LNCAP (cell line): ENCODE data around the gene CHD9.

Source experiments
- CTCF ChIP-seq: fragments of 450-650 bp; IDR thresholded peaks from 2 replicates; pipeline ENCODE4 v1.5.1; 2017; ENCODE audit warnings: mild to moderate bottlenecking

Gene CHD9

GRCh38 chr16:53090286-53090590 lies 35.4 kb downstream of the CHD9 start:
- TF ChIP-seq CTCF: no peak

DNA sequence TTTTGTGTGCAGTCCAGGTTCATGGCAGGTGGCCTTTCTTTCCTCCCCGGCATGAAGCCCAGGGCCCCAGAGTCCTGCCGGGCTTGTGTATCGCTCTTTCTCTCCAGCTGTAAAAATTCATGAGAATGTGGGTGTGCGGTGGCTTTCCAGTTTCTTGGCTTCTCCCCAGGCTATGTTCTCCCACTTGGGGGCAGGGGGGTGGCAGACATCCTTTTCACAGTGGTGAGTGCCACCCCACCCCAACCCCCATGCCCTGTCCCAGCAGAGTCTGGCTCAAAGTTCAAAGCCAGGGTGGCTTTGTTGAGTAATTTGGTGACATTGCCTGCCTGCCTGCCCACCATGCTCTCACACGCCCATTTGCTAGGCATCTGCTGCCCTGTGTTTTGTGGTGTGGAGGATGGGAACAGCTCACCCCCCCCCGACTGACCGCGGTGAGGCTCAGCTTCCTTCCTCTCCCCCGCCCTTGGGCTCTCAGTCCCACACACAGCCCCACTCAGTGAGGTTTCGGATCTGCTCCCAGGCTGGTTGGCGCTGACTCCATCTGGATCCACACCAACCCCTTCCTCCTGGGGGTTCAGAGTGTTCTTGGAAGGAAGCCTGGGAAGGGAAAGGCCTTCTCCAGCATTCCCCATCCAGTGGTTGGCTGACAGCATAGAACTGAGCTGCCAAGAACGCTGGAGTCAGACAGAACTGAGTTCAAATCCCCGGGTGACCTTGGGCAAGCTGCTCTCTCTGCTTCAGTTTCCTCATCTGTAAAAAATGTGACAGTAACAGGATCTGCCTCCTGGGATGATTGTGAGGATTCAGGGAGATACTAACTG lies 36.0 kb downstream of the CHD9 start:
- no peak for TF ChIP-seq CTCF

- TF ChIP-seq CTCF: no peak
These were observed 36.8 kb downstream of the CHD9 start for GRCh38 chr16:53091466-53092211.

DNA sequence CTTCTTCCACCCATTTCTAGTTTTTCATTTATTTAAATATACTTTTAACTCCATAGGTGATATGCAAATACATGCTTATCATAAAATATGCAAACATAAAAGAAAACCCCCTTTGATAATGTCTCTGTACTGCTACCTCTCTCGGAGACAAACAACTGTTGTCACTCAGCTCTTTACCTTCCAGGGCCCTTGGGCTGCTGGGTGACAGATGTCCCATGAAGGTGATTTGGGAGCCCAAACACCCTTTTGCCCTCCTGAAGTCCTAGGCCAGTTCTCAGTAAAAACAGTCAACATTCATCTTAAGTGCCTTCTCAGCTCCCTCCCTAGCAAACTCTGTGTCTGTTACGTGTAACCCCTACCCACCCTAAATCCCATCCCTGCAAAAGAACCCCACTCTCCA lies 37.5 kb downstream of the CHD9 start:
- no peak for TF ChIP-seq CTCF

GRCh38 chr16:53093162-53093744 lies 38.5 kb downstream of the CHD9 start:
- TF ChIP-seq CTCF: no peak

- no peak for TF ChIP-seq CTCF
These were observed 39.3 kb downstream of the CHD9 start for GRCh38 chr16:53094013-53094630.

GRCh38 chr16:53097190-53097589 lies 42.4 kb downstream of the CHD9 start:
- TF ChIP-seq CTCF: no peak
